ENCODE measurements around the gene MYCN.
"Not testable (repeated sequence)": the region's sequence is repeated elsewhere in the genome, so short reads cannot be mapped to it uniquely, and the experiment has no call there.

Gene MYCN

DNA sequence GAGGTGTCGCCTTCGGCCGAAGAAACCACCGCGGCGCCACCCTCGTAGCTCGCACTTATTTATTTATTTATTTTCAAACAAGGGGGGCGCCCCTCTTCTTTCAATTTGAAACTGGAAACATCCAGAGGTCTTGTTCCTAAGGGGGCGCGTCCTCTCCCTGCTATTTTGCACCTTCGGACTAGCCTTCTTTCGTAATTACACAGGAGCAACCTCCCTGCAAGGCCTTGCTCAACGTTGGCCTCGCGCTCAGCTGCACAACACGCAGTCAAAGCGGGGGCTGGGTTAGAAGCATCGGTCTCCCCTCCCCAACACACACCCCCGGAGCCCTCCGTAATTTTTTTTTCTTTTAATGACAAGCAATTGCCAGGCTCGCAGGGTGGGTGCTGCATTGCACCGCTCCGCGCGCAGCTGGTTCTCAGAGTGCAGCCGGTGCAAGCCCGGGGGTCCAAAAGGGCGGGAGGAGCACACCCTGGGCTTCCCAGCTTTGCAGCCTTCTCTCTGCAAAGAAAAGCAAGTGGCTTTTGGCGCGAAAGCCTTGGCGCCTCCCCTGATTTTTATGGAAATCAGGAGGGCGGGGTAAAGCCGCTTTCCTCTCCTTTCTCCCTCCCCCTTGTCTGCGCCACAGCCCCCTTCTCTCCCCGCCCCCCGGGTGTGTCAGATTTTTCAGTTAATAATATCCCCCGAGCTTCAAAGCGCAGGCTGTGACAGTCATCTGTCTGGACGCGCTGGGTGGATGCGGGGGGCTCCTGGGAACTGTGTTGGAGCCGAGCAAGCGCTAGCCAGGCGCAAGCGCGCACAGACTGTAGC lies at the start of gene MYCN:
Gene MYCN, plus strand, starts transcription at position 697 of the 807 bp plus-strand sequence. CDS start 1,515 bp downstream, outside the sequence.
- no peak for DNase-seq (ENCODE audit: low read depth)

DNA sequence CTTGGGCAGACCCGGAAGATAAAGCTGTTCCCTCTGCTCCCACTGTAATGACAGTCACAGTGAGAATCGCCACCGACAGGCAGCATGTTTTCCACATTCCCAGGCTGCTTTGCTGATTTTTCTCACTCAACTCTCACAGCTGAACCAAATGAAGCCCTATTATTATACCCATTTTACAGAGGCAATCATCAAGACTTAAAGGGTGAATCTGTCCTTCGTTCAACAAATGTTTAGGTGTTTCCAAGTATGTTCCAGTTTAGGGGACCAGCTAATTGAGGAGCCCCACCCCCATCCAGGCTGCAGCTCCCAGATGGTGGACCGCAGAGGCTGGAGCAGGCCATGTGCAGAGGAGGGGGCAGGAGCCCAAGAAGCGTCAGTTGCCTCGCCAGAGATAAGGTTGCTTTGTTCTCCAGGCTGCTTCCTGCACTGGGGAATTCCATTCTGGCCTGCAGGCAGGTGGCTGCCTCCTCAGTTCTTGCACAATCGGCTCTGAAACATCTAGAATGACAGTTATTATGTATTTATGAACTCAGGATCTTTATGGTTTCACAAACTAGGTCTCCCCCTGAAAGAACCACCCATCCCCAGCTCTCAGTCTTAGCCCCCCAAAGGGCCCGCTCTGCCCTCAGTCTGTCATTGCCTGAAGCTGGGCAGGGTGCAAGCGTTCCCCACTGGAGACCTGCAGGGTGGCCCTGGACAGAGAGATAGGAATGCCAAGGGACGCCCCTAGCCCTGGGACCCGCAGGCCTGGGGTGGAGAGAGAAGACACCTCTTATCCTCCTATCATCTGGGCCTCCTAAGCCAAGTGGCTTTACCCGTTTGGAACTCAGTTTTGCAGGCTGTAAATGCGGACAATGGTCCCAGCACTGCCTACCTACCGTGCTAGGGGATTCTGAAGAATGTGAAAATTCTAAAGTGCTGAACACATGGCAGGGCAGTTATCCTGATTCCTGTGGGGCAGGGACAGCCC lies 49.1 kb upstream of the MYCN start:
- DNase-seq (ENCODE audit: low read depth), result no peak

GRCh38 chr2:15892151-15892880 lies 48.0 kb upstream of the MYCN start:
- DNase-seq (ENCODE audit: low read depth), result no peak

DNA sequence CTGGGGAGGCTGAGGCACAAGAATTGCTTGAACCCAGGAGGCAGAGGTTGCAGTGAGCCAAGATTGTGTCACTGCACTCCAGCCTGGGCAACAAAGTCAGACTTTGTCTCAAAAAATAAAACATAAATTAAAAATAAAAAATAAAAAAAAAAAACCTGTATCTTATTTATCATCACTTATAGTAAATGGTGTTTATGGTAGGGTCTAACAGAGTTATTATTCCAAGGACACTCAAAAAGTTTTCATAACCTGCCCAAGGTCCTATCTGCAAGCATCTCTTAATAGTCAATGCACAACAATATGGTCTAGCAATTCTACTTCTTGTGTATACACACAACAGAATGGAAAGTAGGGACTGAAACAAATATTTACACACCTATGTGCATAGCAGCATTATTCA lies 47.3 kb upstream of the MYCN start:
- DNase-seq (ENCODE audit: low read depth), result no peak

- no peak for DNase-seq (ENCODE audit: low read depth)
Measured at GRCh38 chr2:15893689-15894480, 46.5 kb upstream of the MYCN start.

DNA sequence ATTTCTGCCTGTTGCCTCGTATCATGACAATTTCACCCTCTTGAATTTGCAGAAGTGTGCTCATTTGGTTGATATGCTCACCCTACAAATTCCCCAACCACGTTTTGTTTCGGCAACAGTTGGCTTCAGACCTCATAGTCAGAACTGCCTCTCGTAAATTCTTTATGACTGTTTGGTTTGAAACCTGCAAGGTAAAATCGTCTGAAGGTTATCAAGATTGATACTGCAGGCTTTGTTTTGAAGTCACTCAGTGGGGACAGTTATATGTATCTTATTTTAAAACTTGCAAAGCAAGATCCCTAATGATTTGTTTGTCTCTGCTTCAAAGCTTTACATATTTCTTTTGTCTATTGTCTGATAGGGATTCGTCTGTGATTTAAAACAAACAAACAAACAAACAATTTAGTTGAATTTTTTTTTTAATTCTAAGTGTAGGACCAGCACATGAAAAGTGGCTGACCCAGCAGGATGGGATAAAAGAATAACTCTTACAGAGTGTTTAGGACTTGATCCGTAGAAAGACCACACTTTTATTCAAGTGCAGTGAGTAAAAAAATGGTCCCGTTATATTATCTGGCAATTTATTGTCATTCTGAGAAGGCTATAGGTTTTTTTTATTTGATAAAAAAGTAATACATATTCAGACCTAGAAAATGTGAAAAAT lies 45.7 kb upstream of the MYCN start:
- no peak for DNase-seq (ENCODE audit: low read depth)

DNA sequence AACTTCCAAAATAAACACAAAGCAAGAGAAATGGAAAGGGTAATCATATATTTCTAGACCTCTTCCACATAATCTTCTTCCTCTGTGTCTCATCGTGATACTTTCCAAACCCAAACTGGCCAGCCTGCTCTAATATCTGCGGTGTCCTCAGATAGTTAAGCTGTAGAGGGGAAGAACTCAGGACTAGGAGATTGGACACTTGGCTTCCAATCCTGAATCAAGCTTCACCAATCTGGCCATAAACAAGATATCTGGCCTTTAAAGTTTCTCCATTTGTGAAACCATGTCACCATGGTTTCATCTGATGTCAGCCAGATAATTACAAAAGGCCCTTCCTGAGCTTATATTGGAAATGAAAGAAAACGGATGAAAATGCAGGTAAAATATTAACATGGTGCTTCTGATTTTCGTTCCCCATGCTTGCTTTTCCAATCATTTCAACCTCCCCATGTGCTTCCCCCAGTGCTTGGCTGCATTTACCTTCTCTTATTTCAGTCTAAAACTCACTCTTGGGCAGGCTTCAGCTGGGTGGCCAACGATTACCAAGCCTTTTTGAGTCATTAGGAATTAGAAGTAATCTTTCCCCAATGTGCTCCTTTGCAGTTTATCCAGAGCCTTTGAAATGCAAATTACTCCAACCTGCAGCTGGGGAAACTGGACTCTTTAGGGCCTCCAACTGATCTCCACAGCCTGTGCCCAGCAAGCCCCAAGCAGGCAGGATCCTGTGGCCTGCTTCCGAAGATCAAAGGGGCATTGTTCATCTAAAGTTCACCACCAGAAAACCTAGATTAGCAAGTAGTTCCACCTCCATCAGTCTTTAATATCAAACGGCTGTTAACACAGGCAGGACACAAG lies 44.5 kb upstream of the MYCN start:
- DNase-seq (ENCODE audit: low read depth), result no peak

- no peak for DNase-seq (ENCODE audit: low read depth)
Measured at GRCh38 chr2:15896859-15897258, 43.5 kb upstream of the MYCN start.

DNA sequence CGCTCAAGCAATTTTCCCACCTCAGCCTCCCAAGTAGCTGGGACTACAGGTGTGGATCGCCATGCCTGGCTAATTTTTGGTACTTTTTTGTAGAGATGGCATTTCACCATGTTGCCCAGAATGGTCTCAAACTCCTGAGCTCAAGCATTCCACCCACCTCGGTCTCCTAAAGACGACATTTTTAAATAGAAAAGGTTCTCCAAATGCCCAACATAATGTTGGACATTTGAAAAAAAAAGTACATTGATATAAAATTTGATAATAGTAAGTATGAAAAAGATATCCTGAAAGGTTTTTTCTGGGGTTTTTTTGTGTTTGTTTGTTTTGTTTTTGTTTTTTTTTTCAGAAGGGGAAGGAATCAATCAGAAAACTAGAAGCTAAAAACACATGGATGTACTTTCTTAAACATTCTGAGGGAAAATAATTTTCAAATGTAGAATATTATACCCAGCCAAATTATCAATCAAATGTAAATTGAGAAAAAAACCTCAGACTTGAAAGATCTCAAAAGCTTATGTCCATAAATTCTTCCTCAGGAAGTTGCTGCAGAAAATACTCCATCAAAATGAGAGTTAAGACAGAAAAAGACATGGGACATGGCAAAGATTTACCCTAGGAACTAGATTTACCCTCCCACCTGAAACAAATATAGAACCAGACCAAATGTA lies 42.8 kb upstream of the MYCN start:
- DNase-seq (ENCODE audit: low read depth), result no peak

DNA sequence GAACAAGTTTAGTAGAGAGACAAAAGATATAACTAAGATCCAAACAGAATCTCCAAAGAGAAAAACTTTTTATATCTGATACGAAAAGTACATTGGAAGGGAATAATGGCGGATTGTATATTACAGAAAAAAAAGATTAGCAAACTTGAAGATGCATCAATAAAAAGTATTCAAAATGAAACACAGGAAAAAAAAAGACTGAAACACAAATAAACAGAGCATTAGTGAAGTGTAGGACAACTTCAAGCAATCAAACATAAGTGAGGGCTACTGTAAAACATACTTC lies 41.1 kb upstream of the MYCN start:
- DNase-seq (ENCODE audit: low read depth), result no peak

- no peak for DNase-seq (ENCODE audit: low read depth)
Measured at GRCh38 chr2:15899751-15900493, 40.4 kb upstream of the MYCN start.

- DNase-seq (ENCODE audit: low read depth), result no peak
Measured at GRCh38 chr2:15901095-15901807, 39.1 kb upstream of the MYCN start.

- DNase-seq (ENCODE audit: low read depth), result no peak
Measured at GRCh38 chr2:15901808-15902130, 38.6 kb upstream of the MYCN start.

GRCh38 chr2:15903910-15904309 lies 36.4 kb upstream of the MYCN start:
- DNase-seq (ENCODE audit: low read depth), result not testable (repeated sequence)

DNA sequence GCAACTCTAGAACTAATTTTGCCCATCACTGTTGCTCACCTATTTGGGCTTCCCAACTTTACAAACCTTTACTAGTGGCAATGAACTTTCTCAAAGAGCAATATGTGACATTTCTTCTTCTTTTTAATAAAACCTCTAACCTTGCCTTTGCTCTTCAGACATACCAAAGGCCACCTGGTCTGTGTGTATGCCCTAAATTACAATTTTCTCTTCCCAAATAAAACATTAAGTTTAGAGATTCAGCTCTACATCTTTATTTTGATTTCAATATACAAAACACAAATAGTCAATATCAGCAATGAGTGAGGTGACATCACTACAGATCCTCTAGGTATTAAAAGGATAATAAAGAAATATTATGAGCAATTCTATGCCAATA lies 35.1 kb upstream of the MYCN start:
- DNase-seq (ENCODE audit: low read depth), result no peak

- DNase-seq (ENCODE audit: low read depth), result no peak
Measured at GRCh38 chr2:15905986-15906491, 34.3 kb upstream of the MYCN start.

- DNase-seq (ENCODE audit: low read depth), result no peak
Measured at GRCh38 chr2:15906778-15907177, 33.6 kb upstream of the MYCN start.

Measured in activated gamma-delta T cell treated with anti-CD3 and anti-CD28 coated beads, Interleukin-2, amount 50 U/mL, for 16 hours (primary cell).